Ovary (tissue), 3 donors: ENCODE data around the gene PDIA2.

ENCODE experiments used
- POLR2A ChIP-seq: fragments of 450-650 bp; IDR thresholded peaks from one replicate; pipeline ENCODE4 v1.6.1; 2017; ENCODE audit warnings: antibody characterized with exemption, mild to moderate bottlenecking, moderate library complexity
- TF ChIP-seq, protein P1 (sequence below), 3 donors: fragments of 450-650 bp in 2 of 3; fragments of 200-600 bp in 1 of 3; IDR thresholded peaks; one replicate each; pipeline versions ENCODE4 v1.5.1 to v1.8.0; 2016 to 2022; ENCODE audit warnings: antibody characterized with exemption in 3 of 3, mild to moderate bottlenecking in 1 of 3
- donor health status: DM: no; HTN: no; CAD: no.

GRCh38 chr16:291539-291938 is 8.6 kb downstream of the PDIA2 start:
- TF ChIP-seq, protein P1, sequence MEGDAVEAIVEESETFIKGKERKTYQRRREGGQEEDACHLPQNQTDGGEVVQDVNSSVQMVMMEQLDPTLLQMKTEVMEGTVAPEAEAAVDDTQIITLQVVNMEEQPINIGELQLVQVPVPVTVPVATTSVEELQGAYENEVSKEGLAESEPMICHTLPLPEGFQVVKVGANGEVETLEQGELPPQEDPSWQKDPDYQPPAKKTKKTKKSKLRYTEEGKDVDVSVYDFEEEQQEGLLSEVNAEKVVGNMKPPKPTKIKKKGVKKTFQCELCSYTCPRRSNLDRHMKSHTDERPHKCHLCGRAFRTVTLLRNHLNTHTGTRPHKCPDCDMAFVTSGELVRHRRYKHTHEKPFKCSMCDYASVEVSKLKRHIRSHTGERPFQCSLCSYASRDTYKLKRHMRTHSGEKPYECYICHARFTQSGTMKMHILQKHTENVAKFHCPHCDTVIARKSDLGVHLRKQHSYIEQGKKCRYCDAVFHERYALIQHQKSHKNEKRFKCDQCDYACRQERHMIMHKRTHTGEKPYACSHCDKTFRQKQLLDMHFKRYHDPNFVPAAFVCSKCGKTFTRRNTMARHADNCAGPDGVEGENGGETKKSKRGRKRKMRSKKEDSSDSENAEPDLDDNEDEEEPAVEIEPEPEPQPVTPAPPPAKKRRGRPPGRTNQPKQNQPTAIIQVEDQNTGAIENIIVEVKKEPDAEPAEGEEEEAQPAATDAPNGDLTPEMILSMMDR (IDR thresholded peaks at IDR 0.05) = no peak
- no peak for TF ChIP-seq POLR2A
